GM12801 (cell line): ENCODE measurements around the gene TNNI3.

Source experiments
- TF ChIP-seq, protein P1 (sequence below): IDR thresholded peaks from one replicate; pipeline ENCODE4 v1.5.1; 2011; ENCODE audit warnings: control low read depth; ENCODE audit not compliant: insufficient read length; ENCODE audit errors: extremely low read depth

TNNI3 gene

DNA sequence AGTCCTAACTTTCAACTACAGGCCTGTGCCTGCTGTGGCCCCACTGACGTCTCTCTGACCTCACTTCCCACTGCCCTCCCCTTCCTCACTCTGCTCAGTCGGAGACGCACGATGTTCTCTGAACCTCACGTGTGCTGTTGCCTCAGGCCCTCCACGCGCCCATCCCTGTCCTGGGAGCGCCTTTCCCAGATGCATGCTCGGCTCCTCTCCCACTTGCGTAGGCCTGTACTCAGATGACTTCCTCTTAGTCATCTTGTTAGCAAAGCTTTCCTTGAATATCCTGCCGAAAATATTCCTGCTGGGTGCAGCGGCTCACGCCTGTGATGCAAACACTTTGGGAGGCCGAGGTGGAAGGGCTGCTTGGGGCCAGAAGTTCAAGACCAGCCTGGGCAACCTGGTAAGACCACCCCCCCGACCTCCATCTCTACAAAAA lies 31.9 kb upstream of the TNNI3 start:
- TF ChIP-seq, protein P1, sequence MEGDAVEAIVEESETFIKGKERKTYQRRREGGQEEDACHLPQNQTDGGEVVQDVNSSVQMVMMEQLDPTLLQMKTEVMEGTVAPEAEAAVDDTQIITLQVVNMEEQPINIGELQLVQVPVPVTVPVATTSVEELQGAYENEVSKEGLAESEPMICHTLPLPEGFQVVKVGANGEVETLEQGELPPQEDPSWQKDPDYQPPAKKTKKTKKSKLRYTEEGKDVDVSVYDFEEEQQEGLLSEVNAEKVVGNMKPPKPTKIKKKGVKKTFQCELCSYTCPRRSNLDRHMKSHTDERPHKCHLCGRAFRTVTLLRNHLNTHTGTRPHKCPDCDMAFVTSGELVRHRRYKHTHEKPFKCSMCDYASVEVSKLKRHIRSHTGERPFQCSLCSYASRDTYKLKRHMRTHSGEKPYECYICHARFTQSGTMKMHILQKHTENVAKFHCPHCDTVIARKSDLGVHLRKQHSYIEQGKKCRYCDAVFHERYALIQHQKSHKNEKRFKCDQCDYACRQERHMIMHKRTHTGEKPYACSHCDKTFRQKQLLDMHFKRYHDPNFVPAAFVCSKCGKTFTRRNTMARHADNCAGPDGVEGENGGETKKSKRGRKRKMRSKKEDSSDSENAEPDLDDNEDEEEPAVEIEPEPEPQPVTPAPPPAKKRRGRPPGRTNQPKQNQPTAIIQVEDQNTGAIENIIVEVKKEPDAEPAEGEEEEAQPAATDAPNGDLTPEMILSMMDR: no peak

DNA sequence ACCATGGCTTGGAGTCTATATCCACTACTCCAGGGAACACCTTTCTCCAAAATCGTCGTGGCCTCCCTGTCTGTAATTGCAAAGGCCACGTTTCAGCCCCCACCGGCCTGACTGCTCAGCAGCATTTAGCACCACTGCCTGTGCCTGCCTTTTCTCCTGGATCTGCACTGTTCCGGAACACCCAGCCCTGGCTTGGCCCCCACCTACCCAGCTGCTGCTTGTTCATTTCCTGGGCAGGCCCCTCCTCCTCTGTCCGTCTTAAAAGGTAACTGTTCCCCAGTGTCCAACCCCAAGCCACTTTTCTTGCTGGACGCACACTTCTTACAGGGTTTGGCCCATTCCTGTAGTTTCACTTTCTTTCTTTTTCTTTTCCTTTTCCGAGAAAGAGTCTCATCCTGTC lies 31.1 kb upstream of the TNNI3 start:
- TF ChIP-seq, protein P1: no peak

DNA sequence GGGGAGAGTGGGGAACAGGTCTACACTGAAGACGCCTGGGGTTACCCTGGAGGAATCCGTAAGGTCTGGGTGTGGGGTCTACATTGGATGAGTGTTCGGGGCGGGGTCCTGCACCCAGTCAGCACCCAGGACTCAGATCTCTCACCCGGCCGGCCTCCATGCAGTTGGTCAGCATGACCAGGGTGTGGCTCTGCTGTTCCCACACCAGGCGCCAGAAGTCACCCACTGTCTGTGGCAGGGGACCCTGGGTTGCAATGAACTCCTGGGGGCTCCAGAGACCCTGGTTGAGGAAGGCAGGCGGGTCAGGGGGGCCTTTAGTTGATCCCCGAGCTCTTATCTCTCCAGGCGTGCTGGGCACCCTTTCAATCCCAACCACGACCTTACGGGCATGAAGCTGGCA lies 28.5 kb upstream of the TNNI3 start:
- TF ChIP-seq, protein P1: no peak

DNA sequence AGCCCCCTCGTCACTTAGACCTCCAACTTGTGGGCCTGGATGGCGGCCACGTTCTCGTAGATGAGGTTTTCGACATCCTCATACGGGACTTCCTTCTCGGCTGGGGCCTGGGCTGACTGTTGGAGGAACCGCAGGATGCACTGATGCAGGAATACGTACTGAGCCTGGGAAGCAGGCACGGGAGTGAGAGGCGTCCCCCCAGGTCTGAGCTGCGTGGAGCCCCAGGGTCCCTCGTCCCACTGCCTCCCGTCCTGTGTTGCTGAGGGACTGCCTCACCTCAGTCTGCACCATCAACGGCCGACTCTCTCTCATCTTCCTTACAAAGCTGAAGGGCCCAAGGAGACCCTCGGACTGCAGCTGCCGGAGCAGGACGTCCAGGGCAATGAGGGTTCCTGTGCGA lies 24.2 kb upstream of the TNNI3 start:
- TF ChIP-seq, protein P1: no peak

DNA sequence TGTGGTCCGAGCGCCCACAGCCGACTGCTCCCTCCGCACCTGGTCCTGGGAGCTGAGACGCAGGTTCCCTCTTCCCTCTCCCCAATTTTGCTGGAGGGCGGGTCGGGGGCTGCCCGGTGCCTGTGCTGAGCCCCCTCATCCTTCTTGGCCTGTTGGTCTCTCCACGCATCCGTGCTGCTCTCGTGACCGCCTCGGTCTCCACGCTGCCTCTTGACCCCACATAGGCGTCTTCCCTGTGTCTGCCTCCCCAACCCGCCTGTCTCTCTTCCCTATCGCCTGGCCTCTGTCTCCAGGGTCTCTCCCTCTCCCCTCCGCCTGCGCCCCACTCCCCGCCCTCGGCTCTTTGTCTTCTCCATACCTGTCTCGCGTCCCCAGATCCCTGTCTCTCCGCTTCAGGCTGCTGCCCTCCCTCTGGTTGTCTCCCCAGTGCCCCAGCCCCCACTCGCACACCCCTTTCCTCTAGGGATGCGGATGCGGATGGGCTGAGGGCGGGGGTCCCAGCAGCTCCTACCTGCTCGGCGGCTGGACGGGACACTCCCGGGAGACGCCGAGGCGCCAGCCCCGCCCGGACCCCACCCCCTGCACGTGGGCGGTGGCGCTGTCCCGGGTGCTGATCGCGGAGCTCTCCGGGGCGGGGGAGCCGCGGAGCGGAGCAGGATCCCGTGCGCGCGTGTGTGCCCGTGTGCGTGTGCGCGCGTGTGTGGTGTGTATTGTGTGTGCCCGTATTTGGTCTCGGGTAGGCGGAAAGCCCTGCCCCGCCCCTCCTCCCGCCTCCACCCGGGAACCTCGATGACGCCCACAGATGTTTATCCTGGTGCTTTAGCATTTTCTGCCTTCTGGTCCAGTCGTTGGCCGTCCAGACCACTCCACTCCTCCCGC lies 22.3 kb upstream of the TNNI3 start, which contains the start of gene SYT5:
Gene SYT5, minus strand, starts transcription at position 684 of the 879 bp plus-strand sequence. CDS start 1,248 bp downstream, outside the sequence.
- TF ChIP-seq, protein P1: no peak

DNA sequence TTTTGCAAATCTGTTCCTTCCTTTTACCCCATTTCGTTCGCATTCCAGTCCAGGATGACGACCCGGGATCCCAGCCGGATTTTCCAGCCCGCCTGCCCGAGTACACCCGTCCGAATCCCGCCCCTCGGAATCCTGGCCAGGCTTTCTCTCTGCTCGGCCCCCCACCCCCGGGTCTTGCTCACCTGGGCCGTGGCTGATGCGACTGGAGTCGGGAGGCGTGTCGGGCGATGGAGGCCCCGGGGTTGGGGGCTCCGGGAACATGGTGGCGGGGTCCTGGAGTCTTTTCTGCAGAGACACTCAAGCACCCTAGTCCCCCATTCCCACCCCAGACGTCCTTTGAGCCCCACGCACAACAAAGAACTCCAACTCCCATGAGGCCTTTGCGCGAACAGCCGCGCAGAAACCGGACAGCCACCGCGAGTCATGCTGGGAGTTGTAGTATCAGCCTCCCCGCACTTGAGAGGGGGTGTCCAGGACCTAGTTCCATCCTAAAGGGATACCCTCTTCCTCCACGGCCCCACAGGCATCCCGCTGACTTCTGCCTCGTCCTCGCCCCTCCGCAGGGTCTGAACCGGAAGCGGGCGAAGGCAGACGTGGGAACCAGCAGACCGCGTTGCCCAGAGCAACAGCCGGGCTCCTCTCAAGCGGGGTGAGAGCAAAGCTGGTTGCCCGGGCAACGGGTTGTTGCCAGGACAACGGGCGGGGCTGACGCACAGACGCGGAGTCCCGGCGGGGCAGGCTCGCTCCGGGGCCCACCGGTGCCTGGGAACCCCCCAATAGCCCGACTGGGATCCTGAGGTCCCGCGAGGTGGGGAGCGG lies 21.5 kb upstream of the TNNI3 start:
- TF ChIP-seq, protein P1: no peak

DNA sequence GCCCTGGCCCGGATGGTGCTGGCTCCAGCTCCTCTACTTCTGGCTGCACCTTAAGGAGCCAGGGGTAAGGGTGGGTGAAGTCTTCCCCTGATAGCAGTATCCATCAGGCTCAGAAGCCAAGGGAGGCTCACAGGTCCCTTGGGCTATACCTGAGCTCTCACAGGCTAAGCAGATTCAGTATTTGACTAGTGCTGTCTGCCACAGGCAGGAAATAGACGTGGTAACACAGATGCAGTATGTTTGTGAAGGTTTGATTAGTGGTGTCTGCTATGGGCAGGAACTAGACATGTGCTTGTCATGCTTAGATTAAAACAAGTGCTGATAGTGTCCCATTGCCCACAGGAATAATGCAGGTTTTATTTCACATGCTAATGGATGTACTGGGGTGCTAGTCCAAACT lies 18.5 kb upstream of the TNNI3 start:
- TF ChIP-seq, protein P1: no peak
